Transverse colon (tissue), 4 donors: ENCODE measurements around the gene NAT10. TPM values are rescaled to one million over a fixed set of nuclear protein-coding genes. Genes with fewer than 3 reads are reported as not detected.
A peak's percentile ranks its signal among the peaks of the same experiment; 100 is the strongest.

Source experiments
- DNase-seq: peaks from one replicate; pipeline ENCODE4 v3.0.0-alpha.2; 2019
- H3K27ac ChIP-seq, 4 donors: fragments of 200-600 bp; sonication (generic); 2 replicates each; pipeline ENCODE4 v1.5.1; 2016 to 2018; ENCODE audit warnings: inconsistent platforms in 4 of 4
- H3K27me3 ChIP-seq: fragments of 200-600 bp; sonication (generic); 2 replicates; pipeline ENCODE4 v1.5.1; 2017; ENCODE audit warnings: inconsistent platforms
- H3K36me3 ChIP-seq, 4 donors: fragments of 200-600 bp; sonication (generic); 2 replicates each; pipeline ENCODE4 v1.5.1; 2017 to 2019; ENCODE audit warnings: inconsistent platforms in 4 of 4
- H3K4me1 ChIP-seq, 4 donors: fragments of 200-600 bp; sonication (generic); 2 replicates each; pipeline ENCODE4 v1.5.1; 2017 to 2020; ENCODE audit warnings: inconsistent platforms in 4 of 4
- H3K4me3 ChIP-seq, 4 donors: fragments of 200-600 bp; sonication (generic); 1 replicate in 1 of 4; 2 replicates in 3 of 4; pipeline versions ENCODE4 v1.5.1 to v1.6.1; 2017 to 2019; ENCODE audit warnings: inconsistent platforms in 4 of 4
- H3K9me3 ChIP-seq, 2 donors: fragments of 200-600 bp; sonication (generic); 2 replicates each; pipeline ENCODE4 v1.5.1; 2017 to 2019; ENCODE audit warnings: inconsistent platforms in 2 of 2
- CTCF ChIP-seq, 5 experiments: fragments of 200-600 bp in 3 of 5; fragments of 450-650 bp in 2 of 5; sonication (generic) in 3 of 5; IDR thresholded peaks; 1 replicate in 2 of 5; 2 replicates in 3 of 5; pipeline ENCODE4 v1.5.1; 2016 to 2017; ENCODE audit warnings: antibody characterized with exemption in 5 of 5, inconsistent platforms in 3 of 5, mild to moderate bottlenecking in 2 of 5, moderate library complexity in 1 of 5
- EP300 ChIP-seq: sonication (generic); formaldehyde crosslinking; IDR thresholded peaks from one replicate; pipeline ENCODE4 v1.6.1; 2017; ENCODE audit warnings: antibody characterized with exemption, low read depth
- POLR2A ChIP-seq: fragments of 450-650 bp; IDR thresholded peaks from one replicate; pipeline ENCODE4 v1.6.1; 2016; ENCODE audit warnings: antibody characterized with exemption, mild to moderate bottlenecking, moderate library complexity
- POLR2AphosphoS5 ChIP-seq, 3 donors: sonication (generic); formaldehyde crosslinking; IDR thresholded peaks; one replicate each; pipeline ENCODE4 v1.6.1; 2016; ENCODE audit warnings: antibody characterized with exemption in 3 of 3
- WGBS, 2 donors: methylation state at CpG; one replicate each; pipeline ENCODE4 v1.1.5; 2018; ENCODE audit warnings: low coverage in 1 of 2; 5-methylcytosine and 5-hydroxymethylcytosine counted together
- in situ Hi-C, 4 donors: fragments of 200-750 bp; cut with MboI; loops; one replicate each; pipeline versions ENCODE4 v1.15.0 to v1.15.1; 2017; ENCODE audit warnings: low sequenced_read_pairs in 3 of 4, low pct_ligation_motif_present in 1 of 4, low pct_unique_long_range_greater_than_20kb in 1 of 4
- intact Hi-C: fragments of 100-400 bp; cut with DNase I; formaldehyde crosslinking; loops from one replicate; pipeline ENCODE4 v1.15.1; 2023; ENCODE audit warnings: low total_unique reads
- total RNA-seq, 4 donors: library from RNA; depleted of rRNA; stranded (reverse); fragments of >200 nt; gene quantifications; one replicate each; pipeline ENCODE4 v1.1.0, GENCODE V29; 2016

NAT10 gene
- total RNA-seq, 4 donors from 2014 or later = 16.0 to 40.6 (median 26.9) TPM

- no peaks in the 10 kb centered on the region for H3K27me3 ChIP-seq
- no peak for DNase-seq
- TF ChIP-seq POLR2AphosphoS5 (IDR thresholded peaks at IDR 0.05) (no peak), POLR2A (no peak), CTCF (IDR thresholded peaks at IDR 0.05) (no peak), EP300 (no peak)
- H3K9me3 ChIP-seq = no peaks in the 10 kb centered on the region
- WGBS, 2 donors = 53 to 67% methylated on average over 9 to 18 of the region's 18 CpGs
- no peak overlapping the region for H3K27ac ChIP-seq
- H3K4me1 ChIP-seq = peaks cover 0 to under 1% (median 0%) of the 10 kb centered on the region in 4 donors
- no peaks in the 10 kb centered on the region for H3K36me3 ChIP-seq
- no peak overlapping the region for H3K4me3 ChIP-seq
- intact Hi-C loops (no loop called here), in situ Hi-C loops (loop anchor here in 3 of 4 donors (25.0 kb wide), 1 partner anchor 318 kb away; no protein-coding TSS in a partner anchor)
These were observed 63.4 kb downstream of the NAT10 start for GRCh38 chr11:34168642-34169420.

- Histone ChIP-seq H3K27me3 (no peaks in the 10 kb centered on the region), H3K4me3 (no peak overlapping the region), H3K4me1 (peaks cover 0 to 9% (median 5%) of the 10 kb centered on the region in 4 donors), H3K27ac (no peak overlapping the region), H3K36me3 (no peaks in the 10 kb centered on the region), H3K9me3 (no peaks in the 10 kb centered on the region)
- in situ Hi-C loops = loop anchor here (10.0 to 25.0 kb wide), 2 partner anchors 195 to 318 kb away; no protein-coding TSS in a partner anchor
- DNase-seq = no peak
- intact Hi-C loops = no loop called here
- no peak for TF ChIP-seq POLR2A
- WGBS, 2 donors = 77% methylated on average over 8 of the region's 8 CpGs; no CpG with 5 or more reads in 1 of the 2 donors
These were observed 64.3 kb downstream of the NAT10 start for GRCh38 chr11:34169686-34170085.

- DNase-seq = no peak
- WGBS, 2 donors = 92% methylated on average over 16 of the region's 16 CpGs; no CpG with 5 or more reads in 1 of the 2 donors
- Histone ChIP-seq H3K4me3 (no peak overlapping the region), H3K9me3 (no peaks in the 10 kb centered on the region), H3K27me3 (no peaks in the 10 kb centered on the region), H3K4me1 (peaks cover 0 to 12% (median 6%) of the 10 kb centered on the region in 4 donors), H3K36me3 (no peaks in the 10 kb centered on the region), H3K27ac (no peak overlapping the region)
- intact Hi-C loops = loop anchor here (2.0 kb wide), 1 partner anchor 192 kb away; no protein-coding TSS in a partner anchor
- in situ Hi-C loops = loop anchor here (10.0 to 25.0 kb wide), 2 partner anchors 192 to 314 kb away; no protein-coding TSS in a partner anchor
- TF ChIP-seq POLR2AphosphoS5 (IDR thresholded peaks at IDR 0.05) = no peak
- no peak for TF ChIP-seq EP300
- TF ChIP-seq CTCF (IDR thresholded peaks at IDR 0.05) = no peak
- no peak for TF ChIP-seq POLR2A
These were observed 67.6 kb downstream of the NAT10 start for GRCh38 chr11:34173050-34173449.

- in situ Hi-C loops (loop anchor here (5.0 to 25.0 kb wide), 3 partner anchors 188 to 313 kb away; no protein-coding TSS in a partner anchor), intact Hi-C loops (loop anchor here (2.0 kb wide), 1 partner anchor 184 kb away; the partner anchor contains the start of gene ABTB2)
- H3K4me3 ChIP-seq = peak overlapping the region in 2 of 4 donors; percentile 21 to 40
These were observed 69.1 kb downstream of the NAT10 start for GRCh38 chr11:34174412-34175041.

More at GRCh38 chr11:34174412-34175041, 69.1 kb downstream of the NAT10 start:
- Histone ChIP-seq H3K27me3 (no peaks in the 10 kb centered on the region), H3K9me3 (no peaks in the 10 kb centered on the region), H3K27ac (no peak overlapping the region), H3K36me3 (no peaks in the 10 kb centered on the region), H3K4me1 (peaks cover 0 to 12% (median 6%) of the 10 kb centered on the region in 4 donors)
- WGBS, 2 donors = 0 to 12% methylated on average over 2 to 33 of the region's 33 CpGs
- TF ChIP-seq POLR2AphosphoS5 (IDR thresholded peaks at IDR 0.05) (no peak), EP300 (no peak), POLR2A (no peak), CTCF (IDR thresholded peaks at IDR 0.05) (peak; percentile 94 to 97 (median 96))
- peak; percentile 86 for DNase-seq
